GM19025 (cell line): Measurements from ENCODE around the gene SNX3.
A peak's percentile ranks its signal among the peaks of the same experiment; 100 is the strongest.
"Not testable (repeated sequence)": the region's sequence is repeated elsewhere in the genome, so short reads cannot be mapped to it uniquely, and the experiment has no call there.

Experiments
- ATAC-seq: cut with Tn5 transposase; IDR thresholded peaks from one replicate; pipeline ENCODE4 v1.9.1; 2021; ENCODE audit warnings: mild to moderate bottlenecking, low read depth, moderate library complexity; ENCODE audit not compliant: unreplicated experiment

SNX3 gene

GRCh38 chr6:108260809-108261569, at the start of gene SNX3:
Gene SNX3, minus strand, starts transcription at chr6:108261040. Its CDS starts 119 bp downstream, at chr6:108260921.
- peak; percentile 87 for ATAC-seq

- ATAC-seq, result no peak
Measured at GRCh38 chr6:108309844-108310243, 49.0 kb upstream of the SNX3 start.

- ATAC-seq, result not testable (repeated sequence)
Measured at GRCh38 chr6:108308641-108309040, 47.8 kb upstream of the SNX3 start.

GRCh38 chr6:108304646-108305045, 43.8 kb upstream of the SNX3 start:
- no peak for ATAC-seq

- ATAC-seq, result no peak
Measured at GRCh38 chr6:108302386-108302785, 41.5 kb upstream of the SNX3 start.

GRCh38 chr6:108295676-108296075, 34.8 kb upstream of the SNX3 start:
- ATAC-seq, result no peak

GRCh38 chr6:108294727-108295625, 34.1 kb upstream of the SNX3 start, which contains the start of gene AFG1L:
Gene AFG1L, plus strand, starts transcription at chr6:108295054. Its CDS starts 26 bp downstream, at chr6:108295080.
- peak; percentile 83 for ATAC-seq

GRCh38 chr6:108294297-108294726, 33.5 kb upstream of the SNX3 start:
- peak; percentile 14 for ATAC-seq

- no peak for ATAC-seq
Measured at GRCh38 chr6:108293527-108294296, 32.9 kb upstream of the SNX3 start.

GRCh38 chr6:108292561-108292960, 31.7 kb upstream of the SNX3 start:
- not testable (repeated sequence) for ATAC-seq

GRCh38 chr6:108291091-108291490, 30.3 kb upstream of the SNX3 start:
- no peak for ATAC-seq

GRCh38 chr6:108288742-108289141, 27.9 kb upstream of the SNX3 start:
- no peak for ATAC-seq

- ATAC-seq, result no peak
Measured at GRCh38 chr6:108287373-108287772, 26.5 kb upstream of the SNX3 start.

GRCh38 chr6:108286366-108286765, 25.5 kb upstream of the SNX3 start:
- no peak for ATAC-seq

GRCh38 chr6:108285381-108285780, 24.5 kb upstream of the SNX3 start:
- ATAC-seq, result no peak

- no peak for ATAC-seq
Measured at GRCh38 chr6:108277831-108278230, 17.0 kb upstream of the SNX3 start.

- ATAC-seq, result no peak
Measured at GRCh38 chr6:108277295-108277694, 16.5 kb upstream of the SNX3 start.

- ATAC-seq, result no peak
Measured at GRCh38 chr6:108275976-108276375, 15.1 kb upstream of the SNX3 start.

- ATAC-seq, result no peak
Measured at GRCh38 chr6:108274546-108274945, 13.7 kb upstream of the SNX3 start.

- ATAC-seq, result not testable (repeated sequence)
Measured at GRCh38 chr6:108269955-108270354, 9.1 kb upstream of the SNX3 start.

- no peak for ATAC-seq
Measured at GRCh38 chr6:108268845-108269244, 8.0 kb upstream of the SNX3 start.
